GM18909 (cell line): ENCODE measurements around the gene PGRMC2.
"Not testable (repeated sequence)": the region's sequence is repeated elsewhere in the genome, so short reads cannot be mapped to it uniquely, and the experiment has no call there.

ENCODE experiments used
- ATAC-seq: cut with Tn5 transposase; IDR thresholded peaks from one replicate; pipeline ENCODE4 v1.9.1; 2021; ENCODE audit warnings: mild to moderate bottlenecking; ENCODE audit not compliant: unreplicated experiment, poor library complexity

PGRMC2 gene

DNA sequence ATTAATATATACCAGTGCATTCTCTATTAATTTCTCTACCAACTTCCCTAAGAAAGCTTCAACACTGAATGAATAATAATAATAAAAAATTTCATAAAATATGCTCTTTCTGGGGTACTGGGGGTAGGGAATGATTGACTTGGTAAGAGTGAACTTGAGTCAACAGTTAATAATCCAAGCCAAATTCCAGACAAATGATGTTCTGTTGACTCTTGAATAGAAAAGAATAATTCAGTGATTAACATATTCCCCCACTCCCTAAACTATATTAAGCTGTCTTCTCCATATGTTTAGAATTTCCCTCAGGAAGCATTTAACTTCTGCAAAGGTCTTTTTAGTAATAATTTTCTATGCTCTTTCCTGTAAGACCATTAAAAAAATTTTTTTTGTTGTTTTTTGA, 12.3 kb downstream of the PGRMC2 start:
- no peak for ATAC-seq

DNA sequence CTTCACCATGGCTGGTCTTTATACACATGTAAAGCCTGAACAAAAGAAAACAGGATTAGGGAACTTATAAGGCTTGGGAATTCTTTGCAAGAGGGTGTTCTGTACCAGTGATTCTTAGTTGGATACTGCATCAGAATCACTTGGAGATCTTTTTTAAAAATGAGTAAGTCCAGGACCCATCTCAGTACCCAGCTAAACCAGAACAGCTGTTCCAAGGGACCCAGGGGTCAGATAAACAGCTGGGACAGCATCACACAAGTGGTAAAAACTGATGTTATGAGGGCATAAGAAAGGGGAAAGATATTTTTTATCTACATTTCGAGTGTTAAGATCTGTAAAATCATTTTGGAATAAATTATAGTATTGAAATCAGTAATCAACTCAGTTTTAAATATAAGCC, 16.1 kb downstream of the PGRMC2 start:
- ATAC-seq: no peak

DNA sequence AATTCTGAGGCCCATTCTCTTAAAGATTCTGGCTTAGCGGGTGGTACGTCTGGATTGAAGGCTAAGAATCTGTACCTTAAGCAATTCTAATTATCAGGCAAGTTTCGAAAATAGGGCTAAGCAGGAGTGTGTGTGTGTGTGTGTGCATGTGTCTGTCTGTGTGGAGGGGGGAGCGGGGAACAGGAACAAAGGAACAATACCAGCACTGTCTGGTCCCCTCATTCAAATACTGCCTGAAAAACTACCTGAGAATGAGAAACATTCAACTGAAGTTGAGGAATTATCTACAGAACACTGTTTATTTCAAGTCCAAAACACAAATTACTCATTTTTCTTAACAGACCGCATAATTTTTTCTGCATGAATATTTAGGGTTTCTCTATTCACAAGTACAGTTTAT, 18.6 kb downstream of the PGRMC2 start:
- no peak for ATAC-seq

DNA sequence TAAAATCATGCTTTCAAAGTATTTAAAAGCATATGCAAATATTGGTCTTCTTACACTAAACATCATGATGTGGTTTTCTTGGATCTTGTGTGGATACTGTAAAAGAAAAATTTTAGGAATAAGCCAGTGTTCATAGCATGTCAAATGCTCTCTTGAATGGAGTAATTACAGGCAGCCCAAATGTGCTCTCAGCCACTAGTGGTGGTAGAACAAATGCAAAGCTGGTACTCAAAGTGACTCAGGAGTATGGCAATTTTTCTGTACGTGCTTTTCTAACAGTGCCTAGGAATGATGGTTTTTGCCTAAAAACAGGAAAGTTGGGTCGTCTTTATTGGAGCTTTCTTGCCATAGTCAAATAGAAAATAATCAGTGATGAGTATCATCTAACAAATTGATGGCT, 19.9 kb downstream of the PGRMC2 start:
- ATAC-seq: no peak

GRCh38 chr4:128267171-128267570, 20.4 kb downstream of the PGRMC2 start:
- not testable (repeated sequence) for ATAC-seq

DNA sequence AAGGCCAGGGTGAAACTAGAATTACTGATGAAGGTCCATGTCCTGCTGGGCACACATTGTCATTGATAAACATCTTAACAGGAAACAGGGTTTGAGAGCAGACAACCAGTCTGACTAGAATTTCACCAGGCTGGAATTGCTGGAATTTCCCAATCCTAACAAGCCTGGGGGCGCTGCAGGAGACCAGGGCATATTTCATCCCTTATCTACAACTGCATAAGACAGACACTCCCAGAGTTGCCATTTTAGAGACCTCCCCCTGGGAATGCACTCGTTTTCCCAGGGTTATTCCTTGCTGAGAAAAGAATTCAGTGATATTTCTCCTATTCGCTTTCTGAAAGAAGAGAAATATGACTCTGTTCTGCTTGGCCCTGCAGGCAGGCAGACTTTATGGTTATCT, 22.1 kb downstream of the PGRMC2 start:
- not testable (repeated sequence) for ATAC-seq

GRCh38 chr4:128259889-128260288, 27.7 kb downstream of the PGRMC2 start:
- not testable (repeated sequence) for ATAC-seq

GRCh38 chr4:128258166-128258565, 29.4 kb downstream of the PGRMC2 start:
- not testable (repeated sequence) for ATAC-seq

DNA sequence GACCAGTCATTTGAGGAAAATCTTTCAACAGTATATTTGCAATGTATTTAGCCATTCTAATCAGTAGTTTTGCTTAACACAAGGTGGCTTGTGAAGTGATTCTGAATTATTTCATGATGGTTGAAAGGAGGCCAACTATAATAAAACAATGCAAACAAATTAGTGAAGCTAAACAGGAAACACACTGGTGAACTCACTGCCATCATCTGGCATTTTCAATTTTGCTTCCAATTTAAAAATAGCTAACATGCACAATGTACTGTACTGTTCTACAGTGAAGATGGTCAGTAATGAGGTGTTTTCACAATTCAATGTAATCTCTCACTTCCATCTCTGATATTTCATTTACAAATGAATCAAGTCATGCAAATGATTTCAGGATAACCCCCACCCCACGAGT, 31.1 kb downstream of the PGRMC2 start:
- no peak for ATAC-seq

GRCh38 chr4:128255906-128256305, 31.7 kb downstream of the PGRMC2 start:
- ATAC-seq: no peak

- no peak for ATAC-seq
Measured at GRCh38 chr4:128249787-128250668, 37.6 kb downstream of the PGRMC2 start.

- ATAC-seq: no peak
Measured at GRCh38 chr4:128247906-128248305, 39.7 kb downstream of the PGRMC2 start.

DNA sequence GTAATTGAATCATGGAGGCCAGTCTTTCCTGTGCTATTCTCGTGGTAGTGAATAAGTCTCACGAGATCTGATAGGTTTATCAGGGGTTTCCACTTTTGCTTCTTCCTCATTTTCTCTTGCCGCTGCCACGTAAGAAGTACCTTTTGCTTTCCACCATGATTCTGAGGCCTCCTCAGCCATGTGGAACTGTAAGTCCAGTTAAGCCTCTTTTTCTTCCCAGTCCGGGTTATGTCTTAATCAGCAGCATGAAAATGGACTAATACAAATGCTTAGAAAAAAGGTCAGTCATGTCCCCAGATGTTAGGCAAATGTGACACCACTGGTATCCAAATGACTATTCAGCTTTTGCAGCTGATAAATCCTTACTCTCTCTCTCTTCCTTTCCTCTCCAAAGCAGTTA, 42.2 kb downstream of the PGRMC2 start:
- ATAC-seq: not testable (repeated sequence)

- no peak for ATAC-seq
Measured at GRCh38 chr4:128244379-128244778, 43.2 kb downstream of the PGRMC2 start.

DNA sequence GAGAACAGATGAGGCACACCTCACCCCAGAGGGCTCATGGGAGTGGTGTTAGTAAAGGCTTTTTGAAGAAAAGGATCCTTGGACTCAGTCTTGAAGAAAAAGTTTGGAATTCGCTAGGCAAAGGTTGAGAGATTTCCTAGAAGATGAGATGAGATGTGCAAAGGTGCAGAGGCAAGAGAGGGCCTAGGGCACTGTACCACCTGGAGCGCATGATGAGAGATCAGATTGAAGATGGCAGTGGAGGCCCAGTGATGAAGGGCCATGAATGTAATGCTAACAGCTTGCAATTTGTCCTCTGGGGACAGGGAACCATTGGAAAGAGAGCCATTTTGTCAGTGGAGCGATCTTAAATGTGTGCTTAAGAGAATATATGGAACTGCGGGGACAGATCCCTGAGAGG, 45.0 kb downstream of the PGRMC2 start:
- ATAC-seq: no peak

GRCh38 chr4:128241981-128242380, 45.6 kb downstream of the PGRMC2 start:
- no peak for ATAC-seq

- no peak for ATAC-seq
Measured at GRCh38 chr4:128241425-128241913, 46.1 kb downstream of the PGRMC2 start.

GRCh38 chr4:128241019-128241418, 46.6 kb downstream of the PGRMC2 start:
- ATAC-seq: no peak

DNA sequence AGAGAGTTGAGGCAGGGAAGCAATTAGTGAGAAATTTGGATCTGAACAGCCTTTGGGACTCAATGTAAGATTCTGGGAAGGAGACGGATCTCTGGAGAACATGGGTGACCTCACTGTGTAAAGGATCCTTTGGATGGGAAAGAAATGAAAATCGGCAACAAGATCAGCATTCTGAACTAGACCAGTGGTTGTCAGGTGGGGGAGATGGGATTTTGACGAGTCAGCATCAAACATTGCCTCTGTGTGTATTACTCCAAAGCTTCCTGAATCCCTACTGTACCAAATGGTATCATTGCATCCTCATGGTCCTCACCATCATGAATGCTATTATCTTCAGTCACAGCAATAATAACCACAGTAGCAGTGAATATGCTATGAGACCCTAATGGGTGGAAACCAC, 52.8 kb downstream of the PGRMC2 start:
- no peak for ATAC-seq

GRCh38 chr4:128232719-128233118, 54.9 kb downstream of the PGRMC2 start:
- ATAC-seq: no peak

- no peak for ATAC-seq
Measured at GRCh38 chr4:128228845-128229795, 58.5 kb downstream of the PGRMC2 start.
